Keratinocyte (primary cell): Measurements from ENCODE around the gene ITIH4. TPM values are rescaled to one million over a fixed set of nuclear protein-coding genes. Genes with fewer than 3 reads are reported as not detected.

Source experiments
- DNase-seq: peaks from one replicate; pipeline ENCODE4 v3.0.0-alpha.2; 2011; ENCODE audit warnings: low read depth, missing footprints, low spot score
- FAIRE-seq: peaks from 2 replicates; lab custom pipeline; 2011; peaks lifted over from hg19 to GRCh38; lab: Jason Lieb, UNC
- H2AFZ ChIP-seq: 2 replicates; pipeline ENCODE4 v1.6.0; 2012; ENCODE audit warnings: low read length, control low read depth, inconsistent platforms; ENCODE audit not compliant: control insufficient read depth
- H3K27ac ChIP-seq: 2 replicates; pipeline ENCODE4 v1.5.1; 2011; ENCODE audit warnings: low read length; ENCODE audit not compliant: control insufficient read depth, insufficient read depth
- H3K27me3 ChIP-seq: 3 replicates; pipeline ENCODE4 v1.6.0; 2011; ENCODE audit warnings: low read length; ENCODE audit not compliant: control insufficient read depth, insufficient read depth; ENCODE audit errors: extremely low read depth
- H3K36me3 ChIP-seq, 2 experiments: 2 replicates in 1 of 2; 3 replicates in 1 of 2; pipeline ENCODE4 v1.5.1; 2011; ENCODE audit warnings: low read length in 2 of 2, mild to moderate bottlenecking in 1 of 2; ENCODE audit not compliant: control insufficient read depth in 2 of 2, insufficient read depth in 2 of 2; ENCODE audit errors: extremely low read depth in 1 of 2
- H3K4me1 ChIP-seq: 3 replicates; pipeline ENCODE4 v1.5.1; 2011; ENCODE audit warnings: low read length; ENCODE audit not compliant: control insufficient read depth, insufficient read depth; ENCODE audit errors: extremely low read depth
- H3K4me2 ChIP-seq: 3 replicates; pipeline ENCODE4 v1.6.0; 2011; ENCODE audit warnings: low read depth, low read length; ENCODE audit not compliant: control insufficient read depth, insufficient read depth; ENCODE audit errors: extremely low read depth
- H3K4me3 ChIP-seq, 3 experiments: fragments of 200-600 bp in 1 of 3; sonication (generic) in 1 of 3; 2 replicates in 2 of 3; 3 replicates in 1 of 3; pipeline ENCODE4 v1.5.1; 2011 to 2016; ENCODE audit warnings: low read length in 3 of 3, mild to moderate bottlenecking in 3 of 3, control low read depth in 2 of 3, inconsistent platforms in 1 of 3, low read depth in 1 of 3, mixed read lengths in 1 of 3, mixed run types in 1 of 3, moderate library complexity in 1 of 3; ENCODE audit not compliant: control insufficient read depth in 2 of 3, insufficient read depth in 2 of 3; ENCODE audit errors: extremely low read depth in 1 of 3
- H3K79me2 ChIP-seq: 2 replicates; pipeline ENCODE4 v1.6.0; 2012; ENCODE audit warnings: low read length; ENCODE audit not compliant: control insufficient read depth, insufficient read depth
- H3K9ac ChIP-seq: 3 replicates; pipeline ENCODE4 v1.6.0; 2011; ENCODE audit warnings: low read length; ENCODE audit not compliant: control insufficient read depth, insufficient read depth; ENCODE audit errors: extremely low read depth
- H3K9me1 ChIP-seq: 3 replicates; pipeline ENCODE4 v1.6.0; 2011; ENCODE audit warnings: low read length; ENCODE audit not compliant: control insufficient read depth, insufficient read depth; ENCODE audit errors: extremely low read depth
- H3K9me3 ChIP-seq: 2 replicates; pipeline ENCODE4 v1.5.1; 2012; ENCODE audit warnings: low read depth, low read length; ENCODE audit not compliant: control insufficient read depth
- H4K20me1 ChIP-seq: 3 replicates; pipeline ENCODE4 v1.6.0; 2011; ENCODE audit warnings: low read length; ENCODE audit not compliant: control insufficient read depth, insufficient read depth; ENCODE audit errors: extremely low read depth
- EZH2 ChIP-seq: IDR thresholded peaks from one replicate; pipeline ENCODE4 v1.6.1; 2012; ENCODE audit warnings: inconsistent platforms, mild to moderate bottlenecking, low read length, moderate library complexity
- dilution Hi-C: fragments of 300-500 bp; cut with MboI; formaldehyde crosslinking; loops from one replicate; pipeline ENCODE4 v1.7.0; 2020; ENCODE audit warnings: low sequenced_read_pairs; ENCODE audit not compliant: extremely low pct_ligation_motif_present
- polyA plus RNA-seq, 5 experiments: library from polyadenylated mRNA; depleted of rRNA in 3 of 5; stranded (reverse) in 3 of 5; stranded (forward) in 1 of 5; unstranded in 1 of 5; fragments of >200 nt; gene quantifications; 1 replicate in 1 of 5; 2 replicates in 3 of 5; 3 replicates in 1 of 5; pipeline versions ENCODE4 v1.2.1 to v1.2.3, GENCODE V29; 2011 to 2012; ENCODE audit warnings: missing spikeins in 2 of 5, low read depth in 1 of 5, low replicate concordance in 1 of 5
- small RNA-seq, 3 experiments: library from RNA; depleted of rRNA; stranded (forward); fragments of <200 nt; gene quantifications; one replicate each; pipeline ENCODE3, GENCODE V24; 2012; ENCODE audit warnings: low read depth in 3 of 3, low replicate concordance in 1 of 3; ENCODE audit not compliant: insufficient read length in 3 of 3
- TF ChIP-seq, protein P1 (sequence below), 3 experiments: IDR thresholded peaks in 1 of 3; conservative IDR thresholded peaks in 1 of 3; optimal IDR thresholded peaks in 1 of 3; 2 replicates in 2 of 3; 3 replicates in 1 of 3; pipeline versions ENCODE3 to v1.5.1; 2011; ENCODE audit warnings: low read length in 3 of 3, mild to moderate bottlenecking in 3 of 3, moderate library complexity in 2 of 3, control low read depth in 1 of 3, inconsistent platforms in 1 of 3; ENCODE audit not compliant: insufficient read depth in 2 of 3; ENCODE audit errors: extremely low read depth in 1 of 3

The ITIH4 gene
- polyA plus RNA-seq, 1 donor (not counting 4 experiments of a cell fraction or from before 2014, with no cell fraction given): 1.4 TPM

DNA sequence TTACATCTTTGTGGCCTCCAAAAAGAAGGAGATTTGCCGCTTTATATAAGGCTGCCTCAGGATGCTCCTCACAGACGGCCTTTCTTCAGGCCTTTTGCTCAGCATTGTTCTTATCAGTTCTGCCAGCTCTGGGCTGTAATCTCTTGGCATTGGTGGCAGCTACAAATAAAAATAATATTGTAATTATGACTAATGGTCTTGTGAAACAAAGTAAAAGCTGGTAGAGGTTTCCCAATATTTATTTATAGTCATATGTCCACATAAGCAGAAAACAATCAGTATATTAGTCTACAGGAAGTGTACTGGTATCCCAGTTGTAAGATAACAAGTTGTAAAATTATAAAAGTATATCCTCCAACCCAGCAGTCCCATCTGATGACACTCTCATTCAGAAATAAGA, 67.0 kb downstream of the ITIH4 start:
- no peak for TF ChIP-seq EZH2
- TF ChIP-seq, protein P1, sequence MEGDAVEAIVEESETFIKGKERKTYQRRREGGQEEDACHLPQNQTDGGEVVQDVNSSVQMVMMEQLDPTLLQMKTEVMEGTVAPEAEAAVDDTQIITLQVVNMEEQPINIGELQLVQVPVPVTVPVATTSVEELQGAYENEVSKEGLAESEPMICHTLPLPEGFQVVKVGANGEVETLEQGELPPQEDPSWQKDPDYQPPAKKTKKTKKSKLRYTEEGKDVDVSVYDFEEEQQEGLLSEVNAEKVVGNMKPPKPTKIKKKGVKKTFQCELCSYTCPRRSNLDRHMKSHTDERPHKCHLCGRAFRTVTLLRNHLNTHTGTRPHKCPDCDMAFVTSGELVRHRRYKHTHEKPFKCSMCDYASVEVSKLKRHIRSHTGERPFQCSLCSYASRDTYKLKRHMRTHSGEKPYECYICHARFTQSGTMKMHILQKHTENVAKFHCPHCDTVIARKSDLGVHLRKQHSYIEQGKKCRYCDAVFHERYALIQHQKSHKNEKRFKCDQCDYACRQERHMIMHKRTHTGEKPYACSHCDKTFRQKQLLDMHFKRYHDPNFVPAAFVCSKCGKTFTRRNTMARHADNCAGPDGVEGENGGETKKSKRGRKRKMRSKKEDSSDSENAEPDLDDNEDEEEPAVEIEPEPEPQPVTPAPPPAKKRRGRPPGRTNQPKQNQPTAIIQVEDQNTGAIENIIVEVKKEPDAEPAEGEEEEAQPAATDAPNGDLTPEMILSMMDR (optimal IDR thresholded peaks at IDR 0.05 in 1 of 3, IDR thresholded peaks at IDR 0.05 in 1 of 3, conservative IDR thresholded peaks at IDR 0.05 in 1 of 3; ENCODE audit: extremely low read depth in 1 of 3, insufficient read depth in 2 of 3, low read length in 3 of 3): no peak
- Histone ChIP-seq H3K79me2 (peaks cover 3% of the 10 kb centered on the region), H3K36me3 (peaks cover 4 to 8% of the 10 kb centered on the region in 2 experiments), H4K20me1 (no peaks in the 10 kb centered on the region), H3K9me1 (no peaks in the 10 kb centered on the region), H3K4me3 (no peak overlapping the region), H3K4me1 (no peaks in the 10 kb centered on the region), H3K27ac (no peak overlapping the region), H3K27me3 (no peaks in the 10 kb centered on the region), H3K4me2 (no peak overlapping the region), H3K9ac (no peak overlapping the region), H3K9me3 (no peaks in the 10 kb centered on the region), H2AFZ (no peak overlapping the region)
- dilution Hi-C loops: no loop called here
- FAIRE-seq (no peak), DNase-seq (no peak)

Small RNAs within 50 kb of the gene (small RNA-seq; reads per million reads assigned to genes)
- gene MIR8064: 0 reads per million in 3 experiments
- 0 reads per million in 3 experiments for gene MUSTN1

Other genes with a start within 250 kb of the ITIH4 start
- 20.3 to 26.0 TPM (median 25.7 TPM) in 3 replicates for gene PBRM1, start 144.8 kb downstream of the ITIH4 start, polyA plus RNA-seq
- 65.7 to 128 TPM (median 77.4 TPM) in 3 replicates for gene GNL3, start 144.6 kb downstream of the ITIH4 start, polyA plus RNA-seq
- 52.6 to 66.4 TPM (median 54.0 TPM) in 3 replicates for gene GLT8D1, start 124.9 kb downstream of the ITIH4 start, polyA plus RNA-seq
- gene SPCS1, start 124.6 kb downstream of the ITIH4 start, polyA plus RNA-seq: 99.4 to 142 TPM (median 140 TPM) in 3 replicates
- 11.1 to 15.2 TPM (median 13.6 TPM) in 3 replicates for gene NEK4, start 59.7 kb downstream of the ITIH4 start, polyA plus RNA-seq
- not detected in 3 replicates for gene ITIH1, start 53.1 kb downstream of the ITIH4 start, polyA plus RNA-seq
- not detected in 3 replicates for gene ITIH3, start 35.9 kb downstream of the ITIH4 start, polyA plus RNA-seq
- gene MUSTN1, start 4.3 kb upstream of the ITIH4 start, polyA plus RNA-seq: 0.24 TPM in 1 of 3 replicates, not detected in the others
- 8.2 to 10.2 TPM (median 8.3 TPM) in 3 replicates for gene STIMATE, start 66.9 kb upstream of the ITIH4 start, polyA plus RNA-seq
- 2.1 to 4.7 TPM (median 4.1 TPM) in 3 replicates for gene SFMBT1, start 215.4 kb upstream of the ITIH4 start, polyA plus RNA-seq